ENCODE results near the gene FGA. TPM values are rescaled to one million over a fixed set of nuclear protein-coding genes. Genes with fewer than 3 reads are reported as not detected.

The FGA gene
- 130 and 166 TPM in 2 replicates for polyA plus RNA-seq (2011; rRNA removed)
- 12.8 and 13.4 TPM in 2 replicates for polyA plus RNA-seq (2012; cell fraction: cytosol; rRNA removed)
- polyA plus RNA-seq (2012; cell fraction: nucleus; rRNA removed) = 9.1 and 12.6 TPM in 2 replicates
- polyA plus RNA-seq (2017; fragmentation: RNase III; extraction: RNeasy Plus Mini Kit Qiagen cat#74134 plus additional on column Dnase treatment) = 6.6 to 10.2 TPM (median 9.0 TPM) in 3 replicates
- polyA minus RNA-seq (2011; rRNA and poly(A)+ RNA removed) = 40.9 and 57.5 TPM in 2 replicates

GRCh38 chr4:154590329-154591006 lies at the start of gene FGA:
Gene FGA, minus strand, starts transcription at chr4:154590742. Its CDS starts 55 bp downstream, at chr4:154590687.
- CTCF ChIA-PET = no interaction called here
- POLR2A ChIA-PET = no interaction called here
- TF ChIP-seq KDM1A (IDR thresholded peaks at IDR 0.05; ENCODE audit: low read depth) = no peak
- no peak for TF ChIP-seq HOXB13 (CRISPR knock-in tag; IDR thresholded peaks at IDR 0.05; ENCODE audit: low read depth)
- TF ChIP-seq E2F6 (IDR thresholded peaks at IDR 0.05; ENCODE audit: borderline replicate concordance, low read depth) = no peak
- no peak; a peak in 2 of 5 replicates for TF ChIP-seq RAD21 (conservative IDR thresholded peaks at IDR 0.05 in 1 of 2, IDR thresholded peaks at IDR 0.05 in 1 of 2)
- TF ChIP-seq FOXS1 (CRISPR knock-in tag; IDR thresholded peaks at IDR 0.05) = no peak
- peak; percentile 84 for TF ChIP-seq GATA3 (IDR thresholded peaks at IDR 0.05; ENCODE audit: borderline replicate concordance)
- no peak for TF ChIP-seq REST (IDR thresholded peaks at IDR 0.05)
- TF ChIP-seq EHMT2 (IDR thresholded peaks at IDR 0.05; ENCODE audit: low read depth) = no peak
- TF ChIP-seq HDAC2 (IDR thresholded peaks at IDR 0.05) = no peak
- TF ChIP-seq CEBPB (IDR thresholded peaks at IDR 0.05) = peak; percentile 90 to 95
- no peak for TF ChIP-seq ZSCAN20 (CRISPR knock-in tag; IDR thresholded peaks at IDR 0.05)
- TF ChIP-seq HMGXB4 (CRISPR knock-in tag; IDR thresholded peaks at IDR 0.05; ENCODE audit: borderline replicate concordance) = no peak
- TF ChIP-seq HES2 (IDR thresholded peaks at IDR 0.05) = 0 out of 2 replicates have a peak, but pooled peaks have one; percentile 33
- TF ChIP-seq JUNB (IDR thresholded peaks at IDR 0.05) = peak; percentile 28; the same call in 1 of the 2 replicates
- TF ChIP-seq ATOH8 (CRISPR knock-in tag; IDR thresholded peaks at IDR 0.05; ENCODE audit: low read depth) = no peak
- TF ChIP-seq NFE2L2 (conservative IDR thresholded peaks at IDR 0.05; ENCODE audit: low read length) = no peak
- TF ChIP-seq JUN (IDR thresholded peaks at IDR 0.05) = peak in 1 of 2 experiments; percentile 70; a peak in 4 of 5 replicates
- TF ChIP-seq MAFK (IDR thresholded peaks at IDR 0.05; ENCODE audit: partially characterized antibody) = no peak
- TF ChIP-seq PBX3 (IDR thresholded peaks at IDR 0.05) = peak; percentile 30; the same call in 1 of the 2 replicates
- TF ChIP-seq EP300 (IDR thresholded peaks at IDR 0.05) = peak; percentile 71 to 83; a peak in 3 of 5 replicates
- Histone ChIP-seq H3K4me1 (peaks cover 53% of the 10 kb centered on the region), H3K4me3 (peak within 1 kb of the TSS; percentile 43), H3K9me3 (0 out of 3 replicates have a peak, but pooled peaks cover 2% of the 10 kb centered on the region), H3K4me2 (peak within 1 kb of the TSS; percentile 88), H3K27ac (peak within 1 kb of the TSS; percentile 87 to 90)
- FAIRE-seq (peak; percentile 59), ATAC-seq (peak; percentile 96 to 97), DNase-seq (ENCODE audit: low read depth in 1 of 2, low spot score in 1 of 2) (peak; percentile 28 to 93)
- 0% methylated on average over 3 of the region's 3 CpGs for WGBS (ENCODE audit: missing lambda C conversion rate)
